Mucosa of descending colon (tissue), 3 donors: Measurements from ENCODE around the gene R3HDM4. TPM values are rescaled to one million over a fixed set of nuclear protein-coding genes. Genes with fewer than 3 reads are reported as not detected.
A peak's percentile ranks its signal among the peaks of the same experiment; 100 is the strongest.

Experiments used
- ATAC-seq: fragments of 200-7000 bp; cut with Tn5 transposase; one replicate; pipeline ENCODE4 v1.9.1; 2020; ENCODE audit warnings: mild to moderate bottlenecking, moderate library complexity
- DNase-seq, 3 donors: peaks; one replicate each; pipeline ENCODE4 v3.0.0-alpha.2; 2020
- H3K36me3 ChIP-seq: fragments of 200-600 bp; one replicate; pipeline ENCODE4 v1.8.0; 2021; ENCODE audit warnings: low read depth, mild to moderate bottlenecking
- H3K4me1 ChIP-seq: fragments of 200-600 bp; one replicate; pipeline ENCODE4 v1.8.0; 2021; ENCODE audit warnings: low read depth, mild to moderate bottlenecking
- H3K4me3 ChIP-seq: fragments of 200-600 bp; one replicate; pipeline ENCODE4 v1.8.0; 2021; ENCODE audit warnings: mild to moderate bottlenecking
- H3K9me3 ChIP-seq: fragments of 200-600 bp; one replicate; pipeline ENCODE4 v1.8.0; 2021; ENCODE audit warnings: mild to moderate bottlenecking
- intact Hi-C, 2 donors: fragments of 100-400 bp; cut with DNase I in 1 of 2; cut with micrococcal nuclease in 1 of 2; formaldehyde crosslinking; loops; one replicate each; pipeline versions ENCODE4 v1.11.0 to v1.11.1; 2022; cut with DNase I, micrococcal nuclease
- total RNA-seq, 3 donors: library from RNA; stranded (reverse); fragmentation: NEBNext Ultra II Directional in 2 of 3; extraction: Animal tissue kit (Norgen Biotek cat#: 25700) in 2 of 3; gene quantifications; one replicate each; pipeline versions ENCODE4 v1.2.1 to v1.2.4, GENCODE V29; 2021 to 2023
- TF ChIP-seq, protein P1 (sequence below): fragments of 200-600 bp; IDR thresholded peaks from one replicate; pipeline ENCODE4 v1.8.0; 2022; ENCODE audit warnings: antibody characterized with exemption, mild to moderate bottlenecking
- donor health status: DM: no; HTN: no; CAD: no; lungs with moderate emphysema.
- donor health status: DM: no; HTN: no; CAD: no.
- donor health status: DM: no; HTN: yes; CAD: no.

Gene R3HDM4
- total RNA-seq, 3 donors from 2014 or later, result 52.6 to 62.6 (median 54.8) TPM

DNA sequence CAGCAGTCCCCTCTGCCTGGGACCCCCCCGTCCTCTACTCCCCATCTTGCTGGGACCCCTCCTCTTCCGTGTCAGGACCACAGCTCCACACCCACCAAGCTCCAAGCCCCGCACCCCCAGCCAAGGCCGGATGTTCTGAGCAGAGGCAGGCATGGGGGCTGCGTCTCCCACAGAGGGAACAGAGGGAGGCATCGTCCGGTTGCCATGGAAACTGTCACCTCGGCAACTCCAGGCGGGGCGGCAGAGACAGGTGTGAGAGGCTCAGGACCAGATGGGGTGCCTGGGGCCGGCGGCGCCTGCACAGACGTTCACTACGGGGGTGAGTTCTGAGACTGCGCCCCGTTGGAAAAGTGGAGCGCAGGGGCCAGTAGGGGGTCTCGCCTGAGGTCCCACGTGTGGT is 14.4 kb downstream of the R3HDM4 start:
- intact Hi-C loops, result no loop called here
- no peaks in the 10 kb centered on the region for H3K36me3 ChIP-seq
- no peaks in the 10 kb centered on the region for H3K9me3 ChIP-seq
- no peak for ATAC-seq
- TF ChIP-seq, protein P1, sequence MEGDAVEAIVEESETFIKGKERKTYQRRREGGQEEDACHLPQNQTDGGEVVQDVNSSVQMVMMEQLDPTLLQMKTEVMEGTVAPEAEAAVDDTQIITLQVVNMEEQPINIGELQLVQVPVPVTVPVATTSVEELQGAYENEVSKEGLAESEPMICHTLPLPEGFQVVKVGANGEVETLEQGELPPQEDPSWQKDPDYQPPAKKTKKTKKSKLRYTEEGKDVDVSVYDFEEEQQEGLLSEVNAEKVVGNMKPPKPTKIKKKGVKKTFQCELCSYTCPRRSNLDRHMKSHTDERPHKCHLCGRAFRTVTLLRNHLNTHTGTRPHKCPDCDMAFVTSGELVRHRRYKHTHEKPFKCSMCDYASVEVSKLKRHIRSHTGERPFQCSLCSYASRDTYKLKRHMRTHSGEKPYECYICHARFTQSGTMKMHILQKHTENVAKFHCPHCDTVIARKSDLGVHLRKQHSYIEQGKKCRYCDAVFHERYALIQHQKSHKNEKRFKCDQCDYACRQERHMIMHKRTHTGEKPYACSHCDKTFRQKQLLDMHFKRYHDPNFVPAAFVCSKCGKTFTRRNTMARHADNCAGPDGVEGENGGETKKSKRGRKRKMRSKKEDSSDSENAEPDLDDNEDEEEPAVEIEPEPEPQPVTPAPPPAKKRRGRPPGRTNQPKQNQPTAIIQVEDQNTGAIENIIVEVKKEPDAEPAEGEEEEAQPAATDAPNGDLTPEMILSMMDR, result no peak
- no peak overlapping the region for H3K4me3 ChIP-seq
- peaks cover 2% of the 10 kb centered on the region for H3K4me1 ChIP-seq
- DNase-seq, result peak in 1 of 3 donors; percentile 70

DNA sequence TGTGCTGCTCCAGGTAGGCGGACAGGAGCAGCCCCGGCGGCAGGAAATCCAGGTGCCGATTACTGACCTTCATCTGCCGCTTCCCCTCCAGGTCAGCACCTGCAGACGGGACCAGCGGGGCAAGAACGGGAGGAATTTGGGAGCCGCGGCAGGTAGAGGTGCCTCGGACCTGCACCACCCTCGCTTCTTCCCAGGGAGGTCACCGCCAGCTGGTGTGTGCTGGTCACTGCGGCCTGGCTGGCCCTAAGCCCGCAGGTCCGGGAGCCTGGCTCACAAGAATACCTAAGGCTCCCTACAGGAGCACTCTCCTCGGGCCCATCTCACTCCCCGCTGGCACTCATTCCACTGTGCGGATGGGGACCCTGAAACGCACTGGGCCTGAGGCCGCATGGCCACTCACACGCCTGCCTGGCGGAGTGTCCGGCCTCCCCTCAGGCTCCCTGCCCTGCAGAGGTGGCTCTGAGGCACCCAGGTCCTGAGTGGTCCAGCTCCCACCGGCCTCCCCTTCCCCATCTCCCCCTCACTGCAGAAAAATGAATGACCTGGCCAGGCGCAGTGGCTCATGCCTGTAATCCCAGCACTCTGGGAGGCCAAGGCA is 15.5 kb downstream of the R3HDM4 start:
- Histone ChIP-seq H3K4me3 (no peak overlapping the region), H3K9me3 (no peaks in the 10 kb centered on the region), H3K36me3 (no peaks in the 10 kb centered on the region), H3K4me1 (peaks cover 5% of the 10 kb centered on the region)
- TF ChIP-seq, protein P1, result no peak
- intact Hi-C loops, result no loop called here
- no peak for DNase-seq
- no peak for ATAC-seq

DNA sequence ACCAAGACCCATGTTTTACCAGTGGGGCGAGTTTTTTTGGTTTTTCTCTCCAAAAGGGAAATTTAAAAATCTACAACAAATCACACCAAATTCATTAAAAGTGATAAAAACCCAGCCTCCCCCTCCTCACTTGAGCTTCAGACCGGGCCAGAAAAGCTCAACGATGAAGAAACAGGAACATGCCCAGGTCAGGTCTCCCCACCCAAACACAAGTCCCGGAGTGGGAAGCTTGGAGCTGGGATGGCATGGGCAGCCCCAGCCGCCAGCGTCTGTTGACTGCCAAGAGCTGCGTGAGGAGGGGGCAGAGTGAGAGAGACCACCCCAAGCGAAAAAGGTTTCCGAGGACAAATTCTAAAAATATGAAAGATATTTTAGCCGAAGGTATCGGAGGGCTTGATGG is 16.0 kb downstream of the R3HDM4 start:
- intact Hi-C loops, result no loop called here
- Histone ChIP-seq H3K4me1 (peaks cover 5% of the 10 kb centered on the region), H3K36me3 (no peaks in the 10 kb centered on the region), H3K9me3 (no peaks in the 10 kb centered on the region), H3K4me3 (no peak overlapping the region)
- TF ChIP-seq, protein P1, result no peak
- ATAC-seq (no peak), DNase-seq (no peak)

DNA sequence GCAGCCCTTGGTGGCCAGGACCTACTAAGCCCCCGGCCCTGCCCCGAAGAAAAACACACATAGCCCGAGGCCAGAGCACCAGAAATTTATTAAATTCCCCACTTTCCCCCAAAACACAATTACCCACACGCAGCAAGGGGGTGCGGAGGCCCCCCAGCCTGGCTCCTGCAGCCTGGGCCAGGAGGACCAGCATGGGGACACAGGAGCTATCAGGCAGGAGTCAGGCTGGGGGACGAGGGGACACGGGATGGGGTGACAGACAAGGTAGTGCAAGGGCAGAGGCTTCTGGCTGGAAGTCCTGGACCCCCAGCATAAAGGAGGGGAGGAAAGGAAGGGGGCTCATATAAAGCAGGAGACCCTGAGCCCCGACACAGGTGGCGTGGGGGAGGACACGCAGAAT is 16.6 kb downstream of the R3HDM4 start:
- ATAC-seq, result no peak
- Histone ChIP-seq H3K4me3 (no peak overlapping the region), H3K4me1 (peaks cover 5% of the 10 kb centered on the region), H3K9me3 (no peaks in the 10 kb centered on the region), H3K36me3 (no peaks in the 10 kb centered on the region)
- TF ChIP-seq, protein P1, result no peak
- no peak for DNase-seq
- intact Hi-C loops, result no loop called here

DNA sequence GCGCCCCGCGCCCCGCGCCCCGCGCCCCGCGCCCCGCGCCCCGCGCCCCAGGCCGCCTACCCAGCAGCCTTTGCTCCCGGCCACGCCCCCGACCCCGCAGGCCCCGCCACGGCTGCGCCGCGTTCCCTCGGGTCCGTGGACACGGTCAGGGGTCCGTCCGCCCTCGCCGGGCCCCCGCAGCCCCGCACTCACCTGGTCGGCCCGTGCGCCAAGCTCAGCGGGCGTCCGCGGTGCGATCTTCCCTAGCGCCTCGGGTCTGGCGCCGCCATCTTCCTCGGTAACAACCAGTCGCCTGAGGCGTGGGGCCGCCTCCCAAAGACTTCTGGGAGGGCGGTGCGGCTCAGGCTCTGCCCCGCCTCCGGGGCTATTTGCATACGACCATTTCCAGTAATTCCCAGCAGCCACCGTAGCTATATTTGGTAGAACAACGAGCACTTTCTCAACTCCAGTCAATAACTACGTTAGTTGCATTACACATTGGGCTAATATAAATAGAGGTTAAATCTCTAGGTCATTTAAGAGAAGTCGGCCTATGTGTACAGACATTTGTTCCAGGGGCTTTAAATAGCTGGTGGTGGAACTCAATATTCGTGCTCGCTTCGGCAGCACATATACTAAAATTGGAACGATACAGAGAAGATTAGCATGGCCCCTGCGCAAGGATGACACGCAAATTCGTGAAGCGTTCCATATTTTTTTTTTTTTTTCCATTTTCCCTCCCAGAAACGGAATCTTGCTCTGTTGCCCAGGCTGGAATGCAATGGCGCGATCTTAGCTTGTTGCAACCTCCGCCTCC is 19.9 kb downstream of the R3HDM4 start, which contains the start of the genes MED16 and RNU6-9:
TSS of gene MED16 (minus strand) at position 294 of the 796 bp plus-strand sequence. CDS start 2,056 bp downstream, outside the sequence.
TSS of gene RNU6-9 (plus strand) at position 591 of the 796 bp plus-strand sequence.
- peak; percentile 92 to 95 (median 95) for DNase-seq
- peaks cover 4% of the 10 kb centered on the region for H3K36me3 ChIP-seq
- peak; percentile 94 for ATAC-seq
- TF ChIP-seq, protein P1, result no peak
- peak within 1 kb of the TSS; percentile 76 for H3K4me3 ChIP-seq
- intact Hi-C loops, result no loop called here
- H3K9me3 ChIP-seq, result no peaks in the 10 kb centered on the region
- peaks cover 7% of the 10 kb centered on the region for H3K4me1 ChIP-seq
